Left ventricle myocardium inferior (tissue), 1 donor: Measurements from ENCODE around the gene COPZ1. TPM values are rescaled to one million over a fixed set of nuclear protein-coding genes. Genes with fewer than 3 reads are reported as not detected.

Experiments
- DNase-seq: peaks from one replicate; pipeline ENCODE4 v3.0.0-alpha.2; 2020
- H3K27ac ChIP-seq: fragments of 200-600 bp; replicated peaks from 2 replicates; pipeline ENCODE4 v1.8.0; 2021
- H3K27me3 ChIP-seq: fragments of 200-600 bp; 2 replicates; pipeline ENCODE4 v1.8.0; 2021; ENCODE audit warnings: low read depth
- H3K36me3 ChIP-seq: fragments of 200-600 bp; 2 replicates; pipeline ENCODE4 v1.8.0; 2021
- H3K4me1 ChIP-seq: fragments of 200-600 bp; 2 replicates; pipeline ENCODE4 v1.8.0; 2021
- H3K4me3 ChIP-seq: fragments of 200-600 bp; 2 replicates; pipeline ENCODE4 v1.8.0; 2021; ENCODE audit warnings: mild to moderate bottlenecking, moderate library complexity
- H3K9me3 ChIP-seq: fragments of 200-600 bp; replicated peaks from 2 replicates; pipeline ENCODE4 v1.8.0; 2021
- intact Hi-C: fragments of 100-400 bp; cut with micrococcal nuclease; formaldehyde crosslinking; loops from one replicate; pipeline ENCODE4 v1.11.0; 2022
- total RNA-seq: library from RNA; stranded (reverse); fragmentation: NEBNext Ultra II Directional; extraction: Animal tissue kit (Norgen Biotek cat#: 25700); gene quantifications from one replicate; pipeline ENCODE4 v1.2.1, GENCODE V29; 2021
- TF ChIP-seq, protein P1 (sequence below): fragments of 200-600 bp; IDR thresholded peaks from 2 replicates; pipeline ENCODE4 v1.8.0; 2021; ENCODE audit warnings: antibody characterized with exemption, mild to moderate bottlenecking, borderline replicate concordance
- donor health status: DM: no; HTN: yes; CAD: no; lungs with severe emphysema.

COPZ1 gene
- total RNA-seq, 1 donor from 2014 or later = 110 TPM

DNA sequence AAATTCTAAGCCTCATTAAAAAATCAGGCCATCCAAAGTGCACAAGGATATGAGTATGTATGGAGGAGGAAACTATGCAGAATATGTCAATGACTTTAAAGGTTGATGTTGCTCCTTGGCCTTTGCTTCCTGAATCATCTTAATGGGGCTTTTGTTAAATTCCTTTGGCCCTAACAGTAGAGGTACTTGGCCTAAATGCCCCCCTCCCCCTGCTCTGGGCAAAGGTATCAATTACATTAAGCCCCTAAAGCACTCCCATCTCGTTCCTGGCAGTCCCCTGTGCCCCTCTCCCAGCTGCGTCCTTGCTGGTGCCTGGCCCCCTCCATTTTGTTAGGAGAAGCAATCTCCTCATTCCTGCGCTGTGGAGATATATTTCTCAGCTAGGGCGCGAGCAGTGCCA lies 4.8 kb downstream of the COPZ1 start:
- no peak overlapping the region for H3K27ac ChIP-seq
- DNase-seq = no peak
- H3K9me3 ChIP-seq = no peaks in the 10 kb centered on the region
- H3K36me3 ChIP-seq = no peaks in the 10 kb centered on the region
- H3K4me1 ChIP-seq = peaks cover 84% of the 10 kb centered on the region
- no peaks in the 10 kb centered on the region for H3K27me3 ChIP-seq
- H3K4me3 ChIP-seq = no peak overlapping the region
- intact Hi-C loops = no loop called here
- TF ChIP-seq, protein P1, sequence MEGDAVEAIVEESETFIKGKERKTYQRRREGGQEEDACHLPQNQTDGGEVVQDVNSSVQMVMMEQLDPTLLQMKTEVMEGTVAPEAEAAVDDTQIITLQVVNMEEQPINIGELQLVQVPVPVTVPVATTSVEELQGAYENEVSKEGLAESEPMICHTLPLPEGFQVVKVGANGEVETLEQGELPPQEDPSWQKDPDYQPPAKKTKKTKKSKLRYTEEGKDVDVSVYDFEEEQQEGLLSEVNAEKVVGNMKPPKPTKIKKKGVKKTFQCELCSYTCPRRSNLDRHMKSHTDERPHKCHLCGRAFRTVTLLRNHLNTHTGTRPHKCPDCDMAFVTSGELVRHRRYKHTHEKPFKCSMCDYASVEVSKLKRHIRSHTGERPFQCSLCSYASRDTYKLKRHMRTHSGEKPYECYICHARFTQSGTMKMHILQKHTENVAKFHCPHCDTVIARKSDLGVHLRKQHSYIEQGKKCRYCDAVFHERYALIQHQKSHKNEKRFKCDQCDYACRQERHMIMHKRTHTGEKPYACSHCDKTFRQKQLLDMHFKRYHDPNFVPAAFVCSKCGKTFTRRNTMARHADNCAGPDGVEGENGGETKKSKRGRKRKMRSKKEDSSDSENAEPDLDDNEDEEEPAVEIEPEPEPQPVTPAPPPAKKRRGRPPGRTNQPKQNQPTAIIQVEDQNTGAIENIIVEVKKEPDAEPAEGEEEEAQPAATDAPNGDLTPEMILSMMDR = no peak

DNA sequence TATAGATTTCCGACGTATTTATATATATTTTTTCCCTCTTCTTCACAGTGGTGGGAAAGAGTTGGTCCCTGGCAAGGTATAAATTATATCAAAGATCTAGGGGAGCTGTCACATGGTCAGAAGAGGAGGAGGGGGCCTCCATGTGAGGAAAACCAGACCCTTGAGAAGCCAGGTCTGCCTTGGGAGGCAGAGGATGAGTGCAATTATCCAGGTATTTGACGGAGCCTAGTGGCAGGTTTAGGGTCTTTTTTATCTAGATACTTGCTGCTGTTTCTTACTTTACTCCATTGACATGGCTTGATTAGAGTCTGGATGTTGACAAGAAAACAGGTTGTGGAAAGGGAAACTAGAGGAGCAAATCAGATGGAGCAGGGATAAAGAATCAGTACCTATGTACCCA lies 5.5 kb downstream of the COPZ1 start:
- Histone ChIP-seq H3K9me3 (no peaks in the 10 kb centered on the region), H3K36me3 (no peaks in the 10 kb centered on the region), H3K27ac (no peak overlapping the region), H3K27me3 (no peaks in the 10 kb centered on the region), H3K4me1 (peaks cover 84% of the 10 kb centered on the region), H3K4me3 (no peak overlapping the region)
- no peak for DNase-seq
- TF ChIP-seq, protein P1 = no peak
- intact Hi-C loops = no loop called here

DNA sequence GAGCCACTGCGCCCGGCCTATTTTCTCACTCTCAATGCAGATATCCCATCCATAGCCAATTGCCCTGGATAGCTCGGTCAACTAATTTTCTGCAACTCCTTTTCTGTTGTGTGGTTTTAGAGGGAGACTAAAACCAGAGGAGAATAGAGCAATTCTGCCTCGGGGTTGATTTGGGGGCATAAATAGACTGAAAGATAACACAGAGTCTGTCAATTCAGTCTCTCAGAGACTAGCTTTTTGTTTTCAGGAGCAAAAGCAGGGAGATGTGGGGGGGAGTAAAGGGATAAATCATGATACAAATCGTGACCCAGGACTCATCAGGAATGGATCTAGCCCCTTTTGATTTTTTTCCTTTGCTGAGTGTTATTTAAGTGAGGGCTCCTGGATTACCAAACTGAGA lies 6.5 kb downstream of the COPZ1 start:
- intact Hi-C loops = no loop called here
- TF ChIP-seq, protein P1 = no peak
- H3K27me3 ChIP-seq = no peaks in the 10 kb centered on the region
- no peak overlapping the region for H3K4me3 ChIP-seq
- H3K9me3 ChIP-seq = no peaks in the 10 kb centered on the region
- no peaks in the 10 kb centered on the region for H3K36me3 ChIP-seq
- no peak for DNase-seq
- H3K4me1 ChIP-seq = peaks cover 79% of the 10 kb centered on the region
- no peak overlapping the region for H3K27ac ChIP-seq

DNA sequence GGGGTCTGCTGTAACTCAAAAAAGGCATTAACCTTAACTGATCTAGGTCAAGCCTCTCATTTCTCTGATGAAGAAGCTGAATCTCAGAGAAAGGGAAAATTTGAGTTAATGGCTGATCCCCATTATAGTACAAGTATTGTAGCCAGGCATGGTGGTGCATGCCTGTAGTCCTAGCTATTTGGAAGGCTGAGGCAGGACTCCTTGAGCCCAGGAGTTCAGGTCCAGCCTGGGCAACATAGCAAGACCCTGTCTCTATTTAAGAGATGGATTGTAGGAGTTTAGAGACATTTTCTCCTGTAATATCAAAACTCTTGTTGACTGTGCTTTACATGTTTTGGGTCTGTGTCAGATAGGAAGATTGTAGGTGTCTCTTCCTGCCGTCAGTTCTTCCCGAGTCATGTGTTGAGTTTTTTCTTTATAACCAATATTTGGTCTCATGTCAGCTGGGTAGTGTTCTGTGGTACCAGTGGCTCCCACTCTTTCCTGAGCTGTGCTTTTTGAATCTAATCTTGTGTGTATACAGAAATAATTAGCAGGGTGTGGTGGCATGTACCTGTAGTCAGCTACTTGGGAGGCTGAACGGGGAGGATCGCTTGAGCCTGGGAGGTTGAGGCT lies 8.6 kb downstream of the COPZ1 start:
- peaks cover 82% of the 10 kb centered on the region for H3K4me1 ChIP-seq
- H3K9me3 ChIP-seq = no peaks in the 10 kb centered on the region
- no peaks in the 10 kb centered on the region for H3K27me3 ChIP-seq
- H3K27ac ChIP-seq = no peak overlapping the region
- intact Hi-C loops = no loop called here
- no peaks in the 10 kb centered on the region for H3K36me3 ChIP-seq
- H3K4me3 ChIP-seq = no peak overlapping the region
- TF ChIP-seq, protein P1 = no peak
- DNase-seq = no peak

DNA sequence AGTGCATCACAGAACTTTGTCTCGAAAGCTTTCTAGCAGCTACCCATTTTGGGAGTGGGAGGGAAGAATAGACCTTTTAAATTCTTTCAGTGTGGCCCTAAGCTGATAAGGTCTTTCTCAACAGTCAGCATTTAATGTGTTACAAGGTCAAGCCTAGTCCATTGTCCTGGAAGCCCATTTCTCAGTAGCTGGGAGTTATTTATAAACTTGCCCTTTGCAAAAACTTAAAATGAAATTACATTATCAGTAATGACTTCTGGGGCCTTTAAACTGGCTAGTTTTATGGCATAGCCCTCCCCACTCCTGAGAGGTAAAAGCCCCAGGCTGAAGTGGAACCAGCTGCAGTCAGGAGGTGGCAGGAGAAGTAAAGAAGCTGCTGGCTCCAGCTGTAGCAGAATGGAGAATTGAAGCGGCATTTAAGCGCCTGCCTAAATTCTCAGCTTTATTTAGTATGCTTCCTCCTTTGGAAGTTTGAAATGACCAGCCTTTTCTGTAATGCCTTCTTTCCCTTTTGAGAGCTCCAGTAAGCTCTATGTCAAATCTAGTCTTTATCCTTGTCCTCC lies 12.4 kb downstream of the COPZ1 start:
- DNase-seq = no peak
- H3K4me1 ChIP-seq = peaks cover 52% of the 10 kb centered on the region
- peak overlapping the region; percentile 72 for H3K27ac ChIP-seq
- no peaks in the 10 kb centered on the region for H3K27me3 ChIP-seq
- no peak overlapping the region for H3K4me3 ChIP-seq
- H3K36me3 ChIP-seq = peaks cover 21% of the 10 kb centered on the region
- intact Hi-C loops = no loop called here
- H3K9me3 ChIP-seq = no peaks in the 10 kb centered on the region
- TF ChIP-seq, protein P1 = peak; percentile 14
